Measurements from ENCODE around the gene PLPP7. TPM values are rescaled to one million over a fixed set of nuclear protein-coding genes. Genes with fewer than 3 reads are reported as not detected.
"Not testable (repeated sequence)": the region's sequence is repeated elsewhere in the genome, so short reads cannot be mapped to it uniquely, and the experiment has no call there.

Gene PLPP7
- total RNA-seq, 1 experiment from 2014 or later, result not detected

GRCh38 chr9:131262327-131263032 lies 27.0 kb upstream of the PLPP7 start:
- H3K27ac ChIP-seq (ENCODE audit: low read length), result no peak overlapping the region
- H3K36me3 ChIP-seq (ENCODE audit: insufficient read depth, low read length), result no peaks in the 10 kb centered on the region
- peaks cover 45% of the 10 kb centered on the region for H3K79me2 ChIP-seq (ENCODE audit: low read length)
- H3K9me3 ChIP-seq (ENCODE audit: low read length), result no peaks in the 10 kb centered on the region
- H3K27me3 ChIP-seq (ENCODE audit: low read length), result no peaks in the 10 kb centered on the region
- no peak overlapping the region for H2AFZ ChIP-seq (ENCODE audit: low read length)
- DNase-seq, result no peak
- peaks cover 18% of the 10 kb centered on the region for H3K4me1 ChIP-seq (ENCODE audit: low read length)
- no peak overlapping the region for H3K4me2 ChIP-seq (ENCODE audit: low read depth, low read length, poor library complexity, severe bottlenecking)
- no peak overlapping the region for H3K4me3 ChIP-seq (ENCODE audit: low read length)
- no peak overlapping the region for H3K9ac ChIP-seq (ENCODE audit: low read length)
- no peaks in the 10 kb centered on the region for H3K9me2 ChIP-seq (replicated peaks; ENCODE audit: insufficient read depth, low read length)
- H4K20me1 ChIP-seq (ENCODE audit: insufficient read depth, low read depth, low read length), result no peaks in the 10 kb centered on the region

- H3K27ac ChIP-seq (ENCODE audit: low read length); H3K9ac ChIP-seq (ENCODE audit: low read length); H3K9me3 ChIP-seq (ENCODE audit: low read length); H3K36me3 ChIP-seq (ENCODE audit: insufficient read depth, low read length); H3K9me2 ChIP-seq (replicated peaks; ENCODE audit: insufficient read depth, low read length); H2AFZ ChIP-seq (ENCODE audit: low read length); H3K27me3 ChIP-seq (ENCODE audit: low read length); DNase-seq; H3K4me2 ChIP-seq (ENCODE audit: low read depth, low read length, poor library complexity, severe bottlenecking); H3K4me3 ChIP-seq (ENCODE audit: low read length); H4K20me1 ChIP-seq (ENCODE audit: insufficient read depth, low read depth, low read length): not testable (repeated sequence)
- Histone ChIP-seq H3K79me2 (ENCODE audit: low read length) (peaks cover 50% of the 10 kb centered on the region), H3K4me1 (ENCODE audit: low read length) (peaks cover 16% of the 10 kb centered on the region)
Observed at GRCh38 chr9:131263033-131263343, 26.5 kb upstream of the PLPP7 start.

- peaks cover 22% of the 10 kb centered on the region for H3K4me1 ChIP-seq (ENCODE audit: low read length)
- H3K9ac ChIP-seq (ENCODE audit: low read length), result no peak overlapping the region
- peaks cover 57% of the 10 kb centered on the region for H3K79me2 ChIP-seq (ENCODE audit: low read length)
- no peaks in the 10 kb centered on the region for H3K27me3 ChIP-seq (ENCODE audit: low read length)
- H2AFZ ChIP-seq (ENCODE audit: low read length), result no peak overlapping the region
- no peak overlapping the region for H3K27ac ChIP-seq (ENCODE audit: low read length)
- no peaks in the 10 kb centered on the region for H3K9me3 ChIP-seq (ENCODE audit: low read length)
- H3K4me2 ChIP-seq (ENCODE audit: low read depth, low read length, poor library complexity, severe bottlenecking), result no peak overlapping the region
- H3K36me3 ChIP-seq (ENCODE audit: insufficient read depth, low read length), result no peaks in the 10 kb centered on the region
- H3K4me3 ChIP-seq (ENCODE audit: low read length), result no peak overlapping the region
- no peaks in the 10 kb centered on the region for H3K9me2 ChIP-seq (replicated peaks; ENCODE audit: insufficient read depth, low read length)
- no peak for DNase-seq
- H4K20me1 ChIP-seq (ENCODE audit: insufficient read depth, low read depth, low read length), result no peaks in the 10 kb centered on the region
Observed at GRCh38 chr9:131263701-131264100, 25.8 kb upstream of the PLPP7 start.

- H3K9ac ChIP-seq (ENCODE audit: low read length), result no peak overlapping the region
- peaks cover 27% of the 10 kb centered on the region for H3K4me1 ChIP-seq (ENCODE audit: low read length)
- H2AFZ ChIP-seq (ENCODE audit: low read length), result no peak overlapping the region
- H3K36me3 ChIP-seq (ENCODE audit: insufficient read depth, low read length), result no peaks in the 10 kb centered on the region
- DNase-seq, result no peak
- H3K27ac ChIP-seq (ENCODE audit: low read length), result no peak overlapping the region
- H3K4me3 ChIP-seq (ENCODE audit: low read length), result no peak overlapping the region
- peaks cover 62% of the 10 kb centered on the region for H3K79me2 ChIP-seq (ENCODE audit: low read length)
- H3K9me3 ChIP-seq (ENCODE audit: low read length), result no peaks in the 10 kb centered on the region
- H3K27me3 ChIP-seq (ENCODE audit: low read length), result no peaks in the 10 kb centered on the region
- H3K4me2 ChIP-seq (ENCODE audit: low read depth, low read length, poor library complexity, severe bottlenecking), result no peak overlapping the region
- no peaks in the 10 kb centered on the region for H3K9me2 ChIP-seq (replicated peaks; ENCODE audit: insufficient read depth, low read length)
- no peaks in the 10 kb centered on the region for H4K20me1 ChIP-seq (ENCODE audit: insufficient read depth, low read depth, low read length)
Observed at GRCh38 chr9:131264231-131264630, 25.3 kb upstream of the PLPP7 start.

GRCh38 chr9:131266266-131267229 lies 23.0 kb upstream of the PLPP7 start:
- Histone ChIP-seq H3K9me2 (replicated peaks; ENCODE audit: insufficient read depth, low read length) (no peaks in the 10 kb centered on the region), H3K9ac (ENCODE audit: low read length) (no peak overlapping the region), H3K27me3 (ENCODE audit: low read length) (no peaks in the 10 kb centered on the region), H3K4me1 (ENCODE audit: low read length) (peaks cover 50% of the 10 kb centered on the region), H3K36me3 (ENCODE audit: insufficient read depth, low read length) (no peaks in the 10 kb centered on the region), H3K79me2 (ENCODE audit: low read length) (peaks cover 85% of the 10 kb centered on the region), H4K20me1 (ENCODE audit: insufficient read depth, low read depth, low read length) (no peaks in the 10 kb centered on the region), H3K9me3 (ENCODE audit: low read length) (no peaks in the 10 kb centered on the region), H2AFZ (ENCODE audit: low read length) (no peak overlapping the region), H3K4me2 (ENCODE audit: low read depth, low read length, poor library complexity, severe bottlenecking) (no peak overlapping the region), H3K4me3 (ENCODE audit: low read length) (no peak overlapping the region), H3K27ac (ENCODE audit: low read length) (no peak overlapping the region)
- DNase-seq, result no peak

- Histone ChIP-seq H3K4me3 (ENCODE audit: low read length) (peak overlapping the region; percentile 46; the same call in 1 of the 2 replicates), H3K4me2 (ENCODE audit: low read depth, low read length, poor library complexity, severe bottlenecking) (peak overlapping the region; percentile 91), H3K9ac (ENCODE audit: low read length) (peak overlapping the region; percentile 57), H3K79me2 (ENCODE audit: low read length) (peaks cover 98% of the 10 kb centered on the region), H3K36me3 (ENCODE audit: insufficient read depth, low read length) (no peaks in the 10 kb centered on the region), H3K9me3 (ENCODE audit: low read length) (no peaks in the 10 kb centered on the region), H3K4me1 (ENCODE audit: low read length) (peaks cover 62% of the 10 kb centered on the region), H3K27ac (ENCODE audit: low read length) (peak overlapping the region; percentile 82), H3K27me3 (ENCODE audit: low read length) (no peaks in the 10 kb centered on the region), H3K9me2 (replicated peaks; ENCODE audit: insufficient read depth, low read length) (no peaks in the 10 kb centered on the region), H4K20me1 (ENCODE audit: insufficient read depth, low read depth, low read length) (no peaks in the 10 kb centered on the region), H2AFZ (ENCODE audit: low read length) (no peak overlapping the region)
- DNase-seq, result peak; percentile 73
Observed at GRCh38 chr9:131270171-131271015, 19.1 kb upstream of the PLPP7 start.

- Histone ChIP-seq H3K27ac (ENCODE audit: low read length) (peak overlapping the region; percentile 82), H3K4me1 (ENCODE audit: low read length) (peaks cover 62% of the 10 kb centered on the region), H3K79me2 (ENCODE audit: low read length) (peaks cover 98% of the 10 kb centered on the region), H3K4me2 (ENCODE audit: low read depth, low read length, poor library complexity, severe bottlenecking) (peak overlapping the region; percentile 91), H3K9ac (ENCODE audit: low read length) (peak overlapping the region; percentile 57), H3K4me3 (ENCODE audit: low read length) (peak overlapping the region; percentile 46; the same call in 1 of the 2 replicates)
- H4K20me1 ChIP-seq (ENCODE audit: insufficient read depth, low read depth, low read length); H3K36me3 ChIP-seq (ENCODE audit: insufficient read depth, low read length); H3K9me3 ChIP-seq (ENCODE audit: low read length); DNase-seq; H3K27me3 ChIP-seq (ENCODE audit: low read length); H2AFZ ChIP-seq (ENCODE audit: low read length); H3K9me2 ChIP-seq (replicated peaks; ENCODE audit: insufficient read depth, low read length): not testable (repeated sequence)
Observed at GRCh38 chr9:131271016-131271273, 18.6 kb upstream of the PLPP7 start.

- peak overlapping the region; percentile 57 for H3K9ac ChIP-seq (ENCODE audit: low read length)
- H3K4me3 ChIP-seq (ENCODE audit: low read length), result peak overlapping the region; percentile 46; the same call in 1 of the 2 replicates
- no peak for DNase-seq
- peaks cover 62% of the 10 kb centered on the region for H3K4me1 ChIP-seq (ENCODE audit: low read length)
- no peaks in the 10 kb centered on the region for H3K9me3 ChIP-seq (ENCODE audit: low read length)
- H4K20me1 ChIP-seq (ENCODE audit: insufficient read depth, low read depth, low read length), result no peaks in the 10 kb centered on the region
- peaks cover 98% of the 10 kb centered on the region for H3K79me2 ChIP-seq (ENCODE audit: low read length)
- no peaks in the 10 kb centered on the region for H3K27me3 ChIP-seq (ENCODE audit: low read length)
- peak overlapping the region; percentile 91 for H3K4me2 ChIP-seq (ENCODE audit: low read depth, low read length, poor library complexity, severe bottlenecking)
- peak overlapping the region; percentile 82 for H3K27ac ChIP-seq (ENCODE audit: low read length)
- no peaks in the 10 kb centered on the region for H3K36me3 ChIP-seq (ENCODE audit: insufficient read depth, low read length)
- no peak overlapping the region for H2AFZ ChIP-seq (ENCODE audit: low read length)
- H3K9me2 ChIP-seq (replicated peaks; ENCODE audit: insufficient read depth, low read length), result no peaks in the 10 kb centered on the region
Observed at GRCh38 chr9:131271506-131271931, 18.0 kb upstream of the PLPP7 start.
